ENCODE data around the gene ACBD4.

ACBD4 gene

GRCh38 chr17:45190503-45191255 is 55.2 kb downstream of the ACBD4 start:
- TF ChIP-seq POLR2A (IDR thresholded peaks at IDR 0.05; ENCODE audit: low read depth, low read length): no peak
- FAIRE-seq: no peak
- DNase-seq (ENCODE audit: insufficient read length): no peak
